Measurements from ENCODE around the gene WDR35. TPM values are rescaled to one million over a fixed set of nuclear protein-coding genes. Genes with fewer than 3 reads are reported as not detected.
A peak's percentile ranks its signal among the peaks of the same experiment; 100 is the strongest.

WDR35 gene
- total and polyA plus RNA-seq, 5 donors from 2014 or later = 1.3 to 3.8 (median 1.9) TPM

- peaks cover 0 to 12% (median 6%) of the 10 kb centered on the region in 4 donors for H3K4me1 Mint-ChIP-seq
- H3K36me3 ChIP-seq (ENCODE audit: control insufficient read depth, insufficient read depth, low read length) = no peaks in the 10 kb centered on the region
- no peak overlapping the region for H3K27ac ChIP-seq (ENCODE audit: insufficient read depth, low read length, poor library complexity, severe bottlenecking)
- peaks cover 12% of the 10 kb centered on the region for H3K4me1 ChIP-seq (ENCODE audit: control insufficient read depth, insufficient read depth, low read length, poor library complexity, severe bottlenecking)
- H3K27me3 ChIP-seq (ENCODE audit: control insufficient read depth, insufficient read depth, low read length) = peaks cover 28% of the 10 kb centered on the region
- H3K27me3 Mint-ChIP-seq = peaks cover 32% of the 10 kb centered on the region
- DNase-seq = no peak
- no peaks in the 10 kb centered on the region for H3K36me3 Mint-ChIP-seq
- no peak overlapping the region for H3K4me3 Mint-ChIP-seq
- H3K9me3 ChIP-seq (ENCODE audit: control insufficient read depth in 2 of 2, low read length in 2 of 2) = peaks cover 3 to 10% of the 10 kb centered on the region in 2 experiments
- ATAC-seq (ENCODE audit: low read depth in 2 of 2) = no peak
- peaks cover 0 to 13% (median 12%) of the 10 kb centered on the region in 7 donors for H3K9me3 Mint-ChIP-seq
- H3K27ac Mint-ChIP-seq = no peak overlapping the region
- no peak overlapping the region for H3K4me3 ChIP-seq (ENCODE audit: low read depth, low read length)
These were observed 26.4 kb upstream of the WDR35 start for GRCh38 chr2:20016346-20016745.

GRCh38 chr2:20015482-20016083 is 25.7 kb upstream of the WDR35 start:
- Mint-ChIP-seq H3K27me3 (peaks cover 39% of the 10 kb centered on the region), H3K27ac (no peak overlapping the region), H3K4me1 (peaks cover 0 to 12% (median 6%) of the 10 kb centered on the region in 4 donors), H3K4me3 (no peak overlapping the region), H3K9me3 (peaks cover 0 to 10% (median 9%) of the 10 kb centered on the region in 7 donors), H3K36me3 (no peaks in the 10 kb centered on the region)
- H3K4me3 ChIP-seq (ENCODE audit: low read depth, low read length) = no peak overlapping the region
- peaks cover 0 to 2% of the 10 kb centered on the region in 2 experiments for H3K9me3 ChIP-seq (ENCODE audit: control insufficient read depth in 2 of 2, low read length in 2 of 2)
- peak in 2 of 3 donors; percentile 36 to 51 for DNase-seq
- ATAC-seq (ENCODE audit: low read depth in 2 of 2) = no peak
- no peak overlapping the region for H3K27ac ChIP-seq (ENCODE audit: insufficient read depth, low read length, poor library complexity, severe bottlenecking)
- H3K36me3 ChIP-seq (ENCODE audit: control insufficient read depth, insufficient read depth, low read length) = no peaks in the 10 kb centered on the region
- peaks cover 12% of the 10 kb centered on the region for H3K4me1 ChIP-seq (ENCODE audit: control insufficient read depth, insufficient read depth, low read length, poor library complexity, severe bottlenecking)
- H3K27me3 ChIP-seq (ENCODE audit: control insufficient read depth, insufficient read depth, low read length) = peaks cover 32% of the 10 kb centered on the region

- peaks cover 0 to 4% (median 0%) of the 10 kb centered on the region in 7 donors for H3K9me3 Mint-ChIP-seq
- peak overlapping the region in 3 of 4 donors; percentile 55 to 70 (median 68) for H3K4me3 Mint-ChIP-seq
- DNase-seq = no peak
- no peak for ATAC-seq (ENCODE audit: low read depth in 2 of 2)
- peaks cover 0 to 12% (median 6%) of the 10 kb centered on the region in 4 donors for H3K4me1 Mint-ChIP-seq
- H3K27ac ChIP-seq (ENCODE audit: insufficient read depth, low read length, poor library complexity, severe bottlenecking) = no peak overlapping the region
- peaks cover 53% of the 10 kb centered on the region for H3K27me3 Mint-ChIP-seq
- H3K4me1 ChIP-seq (ENCODE audit: control insufficient read depth, insufficient read depth, low read length, poor library complexity, severe bottlenecking) = peaks cover 12% of the 10 kb centered on the region
- H3K36me3 ChIP-seq (ENCODE audit: control insufficient read depth, insufficient read depth, low read length) = no peaks in the 10 kb centered on the region
- peak overlapping the region in 1 of 3 donors; percentile 43 for H3K27ac Mint-ChIP-seq
- peaks cover 39% of the 10 kb centered on the region for H3K27me3 ChIP-seq (ENCODE audit: control insufficient read depth, insufficient read depth, low read length)
- H3K4me3 ChIP-seq (ENCODE audit: low read depth, low read length) = no peak overlapping the region
- H3K9me3 ChIP-seq (ENCODE audit: control insufficient read depth in 2 of 2, low read length in 2 of 2) = no peaks in the 10 kb centered on the region
- H3K36me3 Mint-ChIP-seq = no peaks in the 10 kb centered on the region
These were observed 23.4 kb upstream of the WDR35 start for GRCh38 chr2:20013126-20013849.

- Mint-ChIP-seq H3K4me3 (peak within 1 kb of the TSS; percentile 55 to 83 (median 74)), H3K27me3 (peaks cover 54% of the 10 kb centered on the region), H3K27ac (peak within 1 kb of the TSS in 1 of 3 donors; percentile 43), H3K9me3 (peaks cover 0 to 4% (median 0%) of the 10 kb centered on the region in 7 donors), H3K36me3 (no peaks in the 10 kb centered on the region), H3K4me1 (peaks cover 0 to 12% (median 6%) of the 10 kb centered on the region in 4 donors)
- H3K4me1 ChIP-seq (ENCODE audit: control insufficient read depth, insufficient read depth, low read length, poor library complexity, severe bottlenecking) = peaks cover 12% of the 10 kb centered on the region
- no peaks in the 10 kb centered on the region for H3K36me3 ChIP-seq (ENCODE audit: control insufficient read depth, insufficient read depth, low read length)
- peak in 2 of 3 donors; percentile 2 to 13 for DNase-seq
- H3K9me3 ChIP-seq (ENCODE audit: control insufficient read depth in 2 of 2, low read length in 2 of 2) = no peaks in the 10 kb centered on the region
- H3K27ac ChIP-seq (ENCODE audit: insufficient read depth, low read length, poor library complexity, severe bottlenecking) = no peak within 1 kb of the TSS
- H3K27me3 ChIP-seq (ENCODE audit: control insufficient read depth, insufficient read depth, low read length) = peaks cover 41% of the 10 kb centered on the region
- ATAC-seq (ENCODE audit: low read depth in 2 of 2) = no peak
- no peak within 1 kb of the TSS for H3K4me3 ChIP-seq (ENCODE audit: low read depth, low read length)
These were observed 22.6 kb upstream of the WDR35 start, which contains the start of gene MATN3 for GRCh38 chr2:20012282-20013125. Gene MATN3, minus strand, starts transcription at chr2:20012668. Its CDS starts 37 bp downstream, at chr2:20012631.

GRCh38 chr2:20012032-20012281 is 22.1 kb upstream of the WDR35 start:
- Histone ChIP-seq H3K27me3 (ENCODE audit: control insufficient read depth, insufficient read depth, low read length) (peaks cover 41% of the 10 kb centered on the region), H3K4me1 (ENCODE audit: control insufficient read depth, insufficient read depth, low read length, poor library complexity, severe bottlenecking) (peaks cover 12% of the 10 kb centered on the region), H3K36me3 (ENCODE audit: control insufficient read depth, insufficient read depth, low read length) (no peaks in the 10 kb centered on the region), H3K9me3 (ENCODE audit: control insufficient read depth in 2 of 2, low read length in 2 of 2) (no peaks in the 10 kb centered on the region), H3K27ac (ENCODE audit: insufficient read depth, low read length, poor library complexity, severe bottlenecking) (no peak overlapping the region), H3K4me3 (ENCODE audit: low read depth, low read length) (no peak overlapping the region)
- Mint-ChIP-seq H3K4me1 (peaks cover 0 to 12% (median 6%) of the 10 kb centered on the region in 4 donors), H3K36me3 (no peaks in the 10 kb centered on the region), H3K27me3 (peaks cover 56% of the 10 kb centered on the region), H3K9me3 (peaks cover 0 to 4% (median 0%) of the 10 kb centered on the region in 7 donors), H3K27ac (no peak overlapping the region), H3K4me3 (peak overlapping the region in 3 of 4 donors; percentile 30 to 83 (median 77))
- DNase-seq (no peak), ATAC-seq (ENCODE audit: low read depth in 2 of 2) (no peak)

- no peak for DNase-seq
- H3K36me3 ChIP-seq (ENCODE audit: control insufficient read depth, insufficient read depth, low read length) = no peaks in the 10 kb centered on the region
- Mint-ChIP-seq H3K27me3 (peaks cover 61% of the 10 kb centered on the region), H3K4me3 (peak overlapping the region; percentile 23 to 83 (median 66)), H3K27ac (no peak overlapping the region), H3K36me3 (no peaks in the 10 kb centered on the region), H3K4me1 (peaks cover 0 to 12% (median 6%) of the 10 kb centered on the region in 4 donors), H3K9me3 (peaks cover 0 to 4% (median 0%) of the 10 kb centered on the region in 7 donors)
- H3K4me3 ChIP-seq (ENCODE audit: low read depth, low read length) = no peak overlapping the region
- peaks cover 12% of the 10 kb centered on the region for H3K4me1 ChIP-seq (ENCODE audit: control insufficient read depth, insufficient read depth, low read length, poor library complexity, severe bottlenecking)
- H3K27me3 ChIP-seq (ENCODE audit: control insufficient read depth, insufficient read depth, low read length) = peaks cover 40% of the 10 kb centered on the region
- H3K9me3 ChIP-seq (ENCODE audit: control insufficient read depth in 2 of 2, low read length in 2 of 2) = no peaks in the 10 kb centered on the region
- ATAC-seq (ENCODE audit: low read depth in 2 of 2) = no peak
- no peak overlapping the region for H3K27ac ChIP-seq (ENCODE audit: insufficient read depth, low read length, poor library complexity, severe bottlenecking)
These were observed 21.5 kb upstream of the WDR35 start for GRCh38 chr2:20011276-20012031.

GRCh38 chr2:20008703-20009102 is 18.8 kb upstream of the WDR35 start:
- Mint-ChIP-seq H3K4me1 (peaks cover 0 to 12% (median 6%) of the 10 kb centered on the region in 4 donors), H3K36me3 (no peaks in the 10 kb centered on the region), H3K27ac (no peak overlapping the region), H3K4me3 (no peak overlapping the region), H3K9me3 (peaks cover 0 to 2% (median 0%) of the 10 kb centered on the region in 7 donors), H3K27me3 (peaks cover 61% of the 10 kb centered on the region)
- Histone ChIP-seq H3K4me1 (ENCODE audit: control insufficient read depth, insufficient read depth, low read length, poor library complexity, severe bottlenecking) (peaks cover 12% of the 10 kb centered on the region), H3K4me3 (ENCODE audit: low read depth, low read length) (no peak overlapping the region), H3K27ac (ENCODE audit: insufficient read depth, low read length, poor library complexity, severe bottlenecking) (no peak overlapping the region), H3K9me3 (ENCODE audit: control insufficient read depth in 2 of 2, low read length in 2 of 2) (no peaks in the 10 kb centered on the region), H3K27me3 (ENCODE audit: control insufficient read depth, insufficient read depth, low read length) (peaks cover 30% of the 10 kb centered on the region), H3K36me3 (ENCODE audit: control insufficient read depth, insufficient read depth, low read length) (no peaks in the 10 kb centered on the region)
- ATAC-seq (ENCODE audit: low read depth in 2 of 2) (no peak), DNase-seq (no peak)
